GM12873 (cell line): ENCODE measurements around the gene IFT57.

ENCODE experiments used
- CTCF ChIP-seq: IDR thresholded peaks from 2 replicates; pipeline ENCODE4 v1.5.1; 2012; ENCODE audit warnings: low read depth, mild to moderate bottlenecking, moderate library complexity, low read length, control low read depth; ENCODE audit not compliant: insufficient read depth; ENCODE audit errors: missing control alignments

The IFT57 gene

GRCh38 chr3:108227131-108227530, 4.9 kb upstream of the IFT57 start:
- TF ChIP-seq CTCF = no peak

GRCh38 chr3:108225221-108225620, 3.0 kb upstream of the IFT57 start:
- no peak for TF ChIP-seq CTCF

- TF ChIP-seq CTCF = no peak
Observed at GRCh38 chr3:108223928-108224327, 1.7 kb upstream of the IFT57 start.

GRCh38 chr3:108222853-108223565, 785 bp upstream of the IFT57 start:
- TF ChIP-seq CTCF = no peak

GRCh38 chr3:108221393-108221792, 831 bp downstream of the IFT57 start:
- no peak for TF ChIP-seq CTCF

GRCh38 chr3:108219336-108219735, 2.9 kb downstream of the IFT57 start:
- TF ChIP-seq CTCF = no peak

GRCh38 chr3:108218811-108219210, 3.4 kb downstream of the IFT57 start:
- TF ChIP-seq CTCF = no peak

- TF ChIP-seq CTCF = no peak
Observed at GRCh38 chr3:108215871-108216270, 6.4 kb downstream of the IFT57 start.
